Smooth muscle cell (in vitro differentiated cells): Measurements from ENCODE around the gene PDE11A. TPM values are rescaled to one million over a fixed set of nuclear protein-coding genes. Genes with fewer than 3 reads are reported as not detected.

Source experiments
- DNase-seq: peaks from one replicate; lab custom pipeline; 2025; ENCODE audit not compliant: unreplicated experiment; lab: John Stamatoyannopoulos, UW
- H2AFZ ChIP-seq: fragments of 200-600 bp; sonication (generic); 2 replicates; pipeline ENCODE4 v1.6.0; 2016; ENCODE audit warnings: antibody characterized with exemption, low read depth, mild to moderate bottlenecking
- H3F3A ChIP-seq: fragments of 200-600 bp; sonication (generic); 2 replicates; pipeline ENCODE4 v1.6.0; 2017; ENCODE audit warnings: antibody characterized with exemption, low read depth
- H3K27ac ChIP-seq: fragments of 200-600 bp; sonication (generic); 2 replicates; pipeline ENCODE4 v1.5.1; 2016; ENCODE audit warnings: low read depth, mild to moderate bottlenecking
- H3K27me3 ChIP-seq: fragments of 200-600 bp; sonication (generic); 2 replicates; pipeline ENCODE4 v1.6.1; 2016; ENCODE audit warnings: low read depth, mild to moderate bottlenecking
- H3K36me3 ChIP-seq: fragments of 200-600 bp; sonication (generic); 2 replicates; pipeline ENCODE4 v1.5.1; 2016; ENCODE audit warnings: low read depth
- H3K4me1 ChIP-seq: fragments of 200-600 bp; sonication (generic); 2 replicates; pipeline ENCODE4 v1.5.1; 2016; ENCODE audit warnings: low read depth
- H3K4me2 ChIP-seq: fragments of 200-600 bp; sonication (generic); 2 replicates; pipeline ENCODE4 v1.6.0; 2016; ENCODE audit warnings: mild to moderate bottlenecking
- H3K4me3 ChIP-seq: fragments of 200-600 bp; sonication (generic); 2 replicates; pipeline ENCODE4 v1.5.1; 2016; ENCODE audit warnings: mild to moderate bottlenecking
- H3K79me2 ChIP-seq: fragments of 200-600 bp; sonication (generic); 2 replicates; pipeline ENCODE4 v1.6.0; 2016; ENCODE audit warnings: low read depth, mild to moderate bottlenecking
- H3K9ac ChIP-seq: fragments of 200-600 bp; sonication (generic); 2 replicates; pipeline ENCODE4 v1.6.0; 2016; ENCODE audit warnings: low read depth
- H3K9me3 ChIP-seq: fragments of 200-600 bp; sonication (generic); replicated peaks from 2 replicates; pipeline ENCODE4 v1.5.1; 2016; ENCODE audit warnings: low read depth
- H4K20me1 ChIP-seq: fragments of 200-600 bp; sonication (generic); 2 replicates; pipeline ENCODE4 v1.6.0; 2016; ENCODE audit warnings: low read depth
- CTCF ChIP-seq: fragments of 200-600 bp; sonication (generic); IDR thresholded peaks from 2 replicates; pipeline ENCODE4 v1.5.1; 2017; ENCODE audit warnings: borderline replicate concordance, mild to moderate bottlenecking, antibody characterized with exemption; ENCODE audit not compliant: insufficient read depth, poor library complexity, severe bottlenecking
- WGBS: methylation state at CpG from one replicate; pipeline ENCODE4 v1.1.7; 2016; ENCODE audit warnings: low lambda C conversion rate; 5-methylcytosine and 5-hydroxymethylcytosine counted together
- polyA plus RNA-seq: library from polyadenylated mRNA; unstranded; fragments of >200 nt; fragmentation: Nextera tagmentation; extraction: Ambion mirVana; gene quantifications from 2 replicates; pipeline ENCODE4 v1.2.1, GENCODE V29; 2016
- total RNA-seq: library from RNA; depleted of rRNA; stranded (reverse); fragments of >200 nt; gene quantifications from 2 replicates; pipeline ENCODE4 v1.2.3, GENCODE V29; 2014

Gene PDE11A
- total and polyA plus RNA-seq, 2 experiments from 2014 or later: under 0.01 TPM; not detected in 1

GRCh38 chr2:178066890-178067669 lies 5.5 kb downstream of the PDE11A start:
- no peaks in the 10 kb centered on the region for H3K4me1 ChIP-seq
- no peaks in the 10 kb centered on the region for H3K9me3 ChIP-seq
- no peak overlapping the region for H3K9ac ChIP-seq
- no peak for DNase-seq
- no peaks in the 10 kb centered on the region for H3K79me2 ChIP-seq
- TF ChIP-seq CTCF: no peak
- WGBS: 93% methylated on average over 1 of the region's 1 CpG
- H3K27me3 ChIP-seq: peaks cover 14% of the 10 kb centered on the region
- H2AFZ ChIP-seq: no peak overlapping the region
- H3K36me3 ChIP-seq: no peaks in the 10 kb centered on the region
- no peak overlapping the region for H3K4me2 ChIP-seq
- H4K20me1 ChIP-seq: no peaks in the 10 kb centered on the region
- no peak overlapping the region for H3K27ac ChIP-seq
- no peak overlapping the region for H3K4me3 ChIP-seq
- H3F3A ChIP-seq: no peaks in the 10 kb centered on the region

GRCh38 chr2:178066324-178066723 lies 6.3 kb downstream of the PDE11A start:
- 94% methylated on average over 3 of the region's 3 CpGs for WGBS
- TF ChIP-seq CTCF: no peak

GRCh38 chr2:178059681-178060080 lies 12.9 kb downstream of the PDE11A start:
- H3K4me2 ChIP-seq: no peak overlapping the region
- no peak overlapping the region for H3K9ac ChIP-seq
- H3K9me3 ChIP-seq: no peaks in the 10 kb centered on the region
- no peak overlapping the region for H3K4me3 ChIP-seq
- WGBS: 74% methylated on average over 2 of the region's 2 CpGs
- no peaks in the 10 kb centered on the region for H3F3A ChIP-seq
- H3K4me1 ChIP-seq: no peaks in the 10 kb centered on the region
- H4K20me1 ChIP-seq: no peaks in the 10 kb centered on the region
- DNase-seq: no peak
- no peak overlapping the region for H2AFZ ChIP-seq
- no peaks in the 10 kb centered on the region for H3K36me3 ChIP-seq
- H3K27me3 ChIP-seq: peaks cover 11% of the 10 kb centered on the region
- no peak overlapping the region for H3K27ac ChIP-seq
- H3K79me2 ChIP-seq: no peaks in the 10 kb centered on the region
- TF ChIP-seq CTCF: no peak

More at GRCh38 chr2:178066324-178066723, 6.3 kb downstream of the PDE11A start:
- Histone ChIP-seq H3F3A (no peaks in the 10 kb centered on the region), H3K27ac (no peak overlapping the region), H3K4me1 (no peaks in the 10 kb centered on the region), H3K9me3 (no peaks in the 10 kb centered on the region), H3K27me3 (peaks cover 18% of the 10 kb centered on the region), H3K36me3 (no peaks in the 10 kb centered on the region), H4K20me1 (no peaks in the 10 kb centered on the region), H3K4me3 (no peak overlapping the region), H2AFZ (no peak overlapping the region), H3K79me2 (no peaks in the 10 kb centered on the region), H3K4me2 (no peak overlapping the region), H3K9ac (no peak overlapping the region)
- DNase-seq: no peak

GRCh38 chr2:178059111-178059510 lies 13.5 kb downstream of the PDE11A start:
- DNase-seq: no peak
- Histone ChIP-seq H3K9ac (no peak overlapping the region), H3K36me3 (no peaks in the 10 kb centered on the region), H2AFZ (no peak overlapping the region), H3K79me2 (no peaks in the 10 kb centered on the region), H3K9me3 (no peaks in the 10 kb centered on the region), H3K4me3 (no peak overlapping the region), H3K4me1 (no peaks in the 10 kb centered on the region), H3K27ac (no peak overlapping the region), H3F3A (no peaks in the 10 kb centered on the region), H3K27me3 (peaks cover 11% of the 10 kb centered on the region), H4K20me1 (no peaks in the 10 kb centered on the region), H3K4me2 (no peak overlapping the region)
- 88% methylated on average over 2 of the region's 2 CpGs for WGBS
- no peak for TF ChIP-seq CTCF
